Bronchial epithelial cell (primary cell): Measurements from ENCODE around the gene SMCHD1. TPM values are rescaled to one million over a fixed set of nuclear protein-coding genes. Genes with fewer than 3 reads are reported as not detected.

Experiments used
- DNase-seq: peaks from one replicate; pipeline ENCODE4 v3.0.0-alpha.2; 2010; ENCODE audit warnings: low read depth
- FAIRE-seq: peaks from 2 replicates; lab custom pipeline; 2011; peaks lifted over from hg19 to GRCh38; lab: Jason Lieb, UNC
- H3K27me3 ChIP-seq: 2 replicates; pipeline ENCODE4 v1.5.1; 2011; ENCODE audit warnings: low read length; ENCODE audit not compliant: control insufficient read depth, insufficient read depth
- H3K36me3 ChIP-seq: 2 replicates; pipeline ENCODE4 v1.5.1; 2011; ENCODE audit warnings: low read length; ENCODE audit not compliant: control insufficient read depth, insufficient read depth
- H3K4me3 ChIP-seq: 2 replicates; pipeline ENCODE4 v1.5.1; 2011; ENCODE audit warnings: mild to moderate bottlenecking, low read depth, low read length, control low read depth
- total RNA-seq: library from RNA; depleted of rRNA; stranded (reverse); fragments of >200 nt; gene quantifications from 2 replicates; pipeline ENCODE4 v1.2.1, GENCODE V29; 2014
- TF ChIP-seq, protein P1 (sequence below): IDR thresholded peaks from 2 replicates; pipeline ENCODE4 v1.5.1; 2011; ENCODE audit warnings: mild to moderate bottlenecking, moderate library complexity, low read length, control low read depth, inconsistent platforms; ENCODE audit not compliant: insufficient read depth, severe bottlenecking

SMCHD1 gene
- total RNA-seq, 1 donor from 2014 or later, result 45.3 TPM

DNA sequence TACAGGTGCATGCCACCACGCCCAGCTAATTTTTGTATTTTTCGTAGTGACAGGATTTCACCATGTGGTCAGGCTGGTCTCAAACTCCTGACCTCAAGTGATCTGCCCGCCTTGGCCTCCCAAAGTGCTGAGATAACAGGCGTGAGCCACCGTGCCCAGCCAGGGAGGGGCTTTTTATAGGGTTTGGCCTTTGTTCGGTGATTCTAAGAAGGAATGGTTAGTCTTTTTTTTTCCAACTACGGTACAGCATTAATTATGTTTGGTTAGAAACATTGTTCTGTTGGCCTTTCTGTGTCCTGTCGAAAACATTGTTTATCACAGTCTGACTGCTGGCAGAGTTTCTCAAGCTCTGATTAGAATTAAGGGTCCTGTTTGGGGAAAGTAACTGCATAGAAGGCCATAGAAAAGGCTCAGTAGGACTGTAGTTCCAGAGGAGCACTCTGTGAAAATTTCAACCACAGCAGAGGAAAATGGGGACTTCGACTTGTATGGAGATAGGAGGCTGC is 19.3 kb upstream of the SMCHD1 start:
- H3K36me3 ChIP-seq, result no peaks in the 10 kb centered on the region
- no peaks in the 10 kb centered on the region for H3K27me3 ChIP-seq
- DNase-seq (no peak), FAIRE-seq (no peak)
- no peak overlapping the region for H3K4me3 ChIP-seq
- TF ChIP-seq, protein P1, sequence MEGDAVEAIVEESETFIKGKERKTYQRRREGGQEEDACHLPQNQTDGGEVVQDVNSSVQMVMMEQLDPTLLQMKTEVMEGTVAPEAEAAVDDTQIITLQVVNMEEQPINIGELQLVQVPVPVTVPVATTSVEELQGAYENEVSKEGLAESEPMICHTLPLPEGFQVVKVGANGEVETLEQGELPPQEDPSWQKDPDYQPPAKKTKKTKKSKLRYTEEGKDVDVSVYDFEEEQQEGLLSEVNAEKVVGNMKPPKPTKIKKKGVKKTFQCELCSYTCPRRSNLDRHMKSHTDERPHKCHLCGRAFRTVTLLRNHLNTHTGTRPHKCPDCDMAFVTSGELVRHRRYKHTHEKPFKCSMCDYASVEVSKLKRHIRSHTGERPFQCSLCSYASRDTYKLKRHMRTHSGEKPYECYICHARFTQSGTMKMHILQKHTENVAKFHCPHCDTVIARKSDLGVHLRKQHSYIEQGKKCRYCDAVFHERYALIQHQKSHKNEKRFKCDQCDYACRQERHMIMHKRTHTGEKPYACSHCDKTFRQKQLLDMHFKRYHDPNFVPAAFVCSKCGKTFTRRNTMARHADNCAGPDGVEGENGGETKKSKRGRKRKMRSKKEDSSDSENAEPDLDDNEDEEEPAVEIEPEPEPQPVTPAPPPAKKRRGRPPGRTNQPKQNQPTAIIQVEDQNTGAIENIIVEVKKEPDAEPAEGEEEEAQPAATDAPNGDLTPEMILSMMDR, result no peak

DNA sequence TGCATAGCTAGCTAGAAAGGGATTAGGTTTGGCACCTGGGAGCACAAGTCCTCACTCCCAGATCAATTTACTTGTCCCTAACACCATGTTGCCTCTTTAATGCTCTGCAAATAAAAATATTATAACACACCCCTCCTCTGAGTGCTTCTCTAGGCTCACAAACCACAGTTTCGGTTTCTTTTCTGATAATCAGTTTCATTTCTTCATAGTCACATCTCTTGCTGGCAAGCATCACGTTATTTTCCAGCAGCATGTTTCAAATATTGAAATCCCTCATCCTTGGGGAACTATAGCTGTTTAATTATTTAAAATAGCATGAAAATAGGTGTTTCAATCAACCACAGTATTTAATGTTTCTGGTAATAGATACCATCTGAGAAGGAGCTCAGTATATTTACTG is 13.9 kb upstream of the SMCHD1 start:
- Histone ChIP-seq H3K27me3 (no peaks in the 10 kb centered on the region), H3K36me3 (no peaks in the 10 kb centered on the region), H3K4me3 (no peak overlapping the region)
- FAIRE-seq (no peak), DNase-seq (no peak)
- TF ChIP-seq, protein P1, result no peak

DNA sequence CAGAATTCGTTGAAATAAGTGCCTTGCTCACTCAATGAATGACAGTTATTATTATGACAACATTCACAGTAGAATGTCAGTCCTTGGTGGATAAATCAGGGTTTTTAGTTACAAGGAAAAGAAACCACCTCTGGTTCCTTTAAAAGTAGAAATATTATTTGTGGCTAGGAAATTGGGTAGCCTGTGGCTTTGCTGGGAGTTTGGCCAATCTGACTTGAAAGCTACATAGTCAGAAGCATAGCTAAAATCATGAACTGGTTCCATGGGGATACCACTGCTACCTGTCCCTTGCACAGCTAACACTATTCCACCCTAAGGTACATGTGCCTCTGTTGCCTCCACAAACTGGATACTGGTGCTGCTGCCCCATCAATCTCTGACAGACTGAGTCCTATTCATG is 12.8 kb upstream of the SMCHD1 start:
- TF ChIP-seq, protein P1, result no peak
- no peak overlapping the region for H3K4me3 ChIP-seq
- DNase-seq, result no peak
- no peak for FAIRE-seq
- H3K27me3 ChIP-seq, result no peaks in the 10 kb centered on the region
- H3K36me3 ChIP-seq, result no peaks in the 10 kb centered on the region

DNA sequence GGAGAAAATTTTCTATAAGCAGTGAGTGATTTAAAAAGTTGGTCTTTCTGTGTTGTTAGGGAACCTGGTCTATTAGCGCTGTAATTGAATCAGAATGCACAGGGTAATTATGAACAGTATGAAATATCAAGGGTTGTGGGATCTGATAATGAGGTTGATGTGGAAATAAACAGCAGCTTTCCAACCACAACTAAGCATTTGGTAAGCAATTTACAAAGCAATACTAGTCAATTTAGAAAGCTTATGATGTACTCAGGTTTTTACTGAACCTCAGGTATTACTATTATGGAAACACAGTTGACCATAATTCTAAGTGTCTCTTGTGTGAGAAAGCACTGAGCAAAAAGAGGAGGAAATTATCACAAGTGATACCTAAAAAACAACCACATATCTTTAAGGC is 11.0 kb upstream of the SMCHD1 start:
- no peak for DNase-seq
- Histone ChIP-seq H3K36me3 (no peaks in the 10 kb centered on the region), H3K4me3 (no peak overlapping the region), H3K27me3 (no peaks in the 10 kb centered on the region)
- TF ChIP-seq, protein P1, result no peak
- no peak for FAIRE-seq

DNA sequence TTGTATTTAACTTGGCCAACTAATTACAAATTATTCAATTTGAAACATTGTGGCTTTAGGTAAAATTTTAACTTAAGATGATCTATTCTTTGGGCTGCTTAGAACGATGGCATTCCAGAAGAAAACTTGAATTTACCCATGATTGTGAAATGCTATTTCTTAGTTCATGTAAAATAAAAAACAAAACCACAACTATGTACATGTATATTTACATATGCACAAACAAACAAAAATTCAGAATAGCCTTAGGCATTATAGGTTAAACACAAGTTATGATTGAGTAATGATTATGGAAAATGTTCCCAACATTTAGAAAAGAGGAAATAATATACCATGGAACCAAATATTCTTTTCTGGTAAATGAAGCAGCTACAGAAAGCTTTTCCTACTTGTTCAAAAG is 3.5 kb upstream of the SMCHD1 start:
- no peaks in the 10 kb centered on the region for H3K27me3 ChIP-seq
- no peaks in the 10 kb centered on the region for H3K36me3 ChIP-seq
- H3K4me3 ChIP-seq, result no peak overlapping the region
- TF ChIP-seq, protein P1, result no peak
- FAIRE-seq, result no peak
- peak; percentile 65 for DNase-seq

DNA sequence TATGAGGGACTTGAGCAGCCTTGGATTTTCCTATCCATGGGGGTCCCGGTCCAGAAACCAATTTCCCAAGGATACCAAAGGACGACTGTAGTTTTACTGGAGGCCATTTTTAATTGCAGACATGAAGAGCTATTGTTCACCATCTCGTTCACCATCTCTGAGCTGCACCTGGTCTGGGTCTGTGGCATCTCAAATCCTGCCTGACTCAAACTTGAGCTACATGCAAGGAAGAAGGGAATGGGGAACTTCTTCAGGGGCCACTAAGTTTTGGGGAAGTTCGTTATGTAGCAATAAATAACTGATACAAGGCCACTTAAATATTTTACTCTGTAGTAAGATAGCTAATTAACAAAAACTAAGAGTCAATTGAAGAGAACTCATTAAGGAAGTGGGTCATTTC is 2.1 kb upstream of the SMCHD1 start:
- TF ChIP-seq, protein P1, result no peak
- FAIRE-seq (no peak), DNase-seq (no peak)
- Histone ChIP-seq H3K36me3 (no peaks in the 10 kb centered on the region), H3K4me3 (no peak overlapping the region), H3K27me3 (no peaks in the 10 kb centered on the region)
